H1 (cell line): ENCODE data around the gene PLXNB2. TPM values are rescaled to one million over a fixed set of nuclear protein-coding genes. Genes with fewer than 3 reads are reported as not detected.

Experiments used
- CTCF ChIA-PET: fragments of 300-600 bp; sonication (Branson Sonifier 250); formaldehyde crosslinking; loops from one replicate; lab custom pipeline; 2021; ENCODE audit not compliant: partially characterized antibody; lab: Charles Lee
- POLR2A ChIA-PET: fragments of 300-600 bp; sonication (Branson Sonifier 250); formaldehyde crosslinking; loops from one replicate; lab custom pipeline; 2021; ENCODE audit warnings: inconsistent platforms; ENCODE audit not compliant: partially characterized antibody; lab: Charles Lee
- DNase-seq, 2 experiments: peaks; one replicate each; pipeline versions ENCODE4 v3.0.0 to v3.0.0-alpha.2; 2010 to 2022; ENCODE audit warnings: low spot score in 2 of 2, low read depth in 1 of 2, mixed read lengths in 1 of 2
- FAIRE-seq: peaks from 2 replicates; lab custom pipeline; 2011; peaks lifted over from hg19 to GRCh38; lab: Jason Lieb, UNC
- H2AFZ ChIP-seq: 2 replicates; pipeline ENCODE4 v1.8.1; 2012; ENCODE audit warnings: low read length, inconsistent platforms
- H2AK5ac ChIP-seq: 2 replicates; pipeline ENCODE4 v1.6.1; 2013; ENCODE audit warnings: low read depth, low read length
- H2BK120ac ChIP-seq: replicated peaks from 2 replicates; pipeline ENCODE3; 2013; ENCODE audit warnings: low read depth, low read length, inconsistent platforms
- H2BK12ac ChIP-seq: 2 replicates; pipeline ENCODE4 v1.6.1; 2013; ENCODE audit warnings: low read depth, low read length
- H2BK15ac ChIP-seq: 2 replicates; pipeline ENCODE4 v1.6.1; 2013; ENCODE audit warnings: low read length
- H2BK20ac ChIP-seq: 2 replicates; pipeline ENCODE4 v1.6.1; 2013; ENCODE audit warnings: low read length
- H2BK5ac ChIP-seq: 2 replicates; pipeline ENCODE4 v1.6.1; 2013; ENCODE audit warnings: low read depth, low read length
- H3K14ac ChIP-seq: 2 replicates; pipeline ENCODE4 v1.6.1; 2013; ENCODE audit warnings: inconsistent platforms; ENCODE audit not compliant: insufficient read length
- H3K18ac ChIP-seq: 2 replicates; pipeline ENCODE4 v1.6.1; 2013; ENCODE audit warnings: low read length; ENCODE audit errors: extremely low read depth
- H3K23ac ChIP-seq: 2 replicates; pipeline ENCODE4 v1.6.1; 2013; ENCODE audit warnings: inconsistent platforms; ENCODE audit not compliant: insufficient read length
- H3K23me2 ChIP-seq: 2 replicates; pipeline ENCODE4 v1.6.1; 2013; ENCODE audit warnings: low read depth, low read length
- H3K27ac ChIP-seq: 2 replicates; pipeline ENCODE4 v1.6.1; 2011; ENCODE audit warnings: low read depth, low read length, inconsistent platforms
- H3K27me3 ChIP-seq, 4 experiments: replicated peaks in 1 of 4; 1 replicate in 1 of 4; 2 replicates in 3 of 4; pipeline versions ENCODE4 v1.6.1 to v1.8.1; 2011 to 2013; ENCODE audit warnings: low read length in 3 of 4, mild to moderate bottlenecking in 3 of 4, inconsistent platforms in 2 of 4, mixed read lengths in 2 of 4, moderate library complexity in 1 of 4; ENCODE audit not compliant: control insufficient read depth in 3 of 4, insufficient read depth in 3 of 4; ENCODE audit errors: extremely low read depth in 1 of 4
- H3K36me3 ChIP-seq, 4 experiments: 2 replicates each; pipeline versions ENCODE4 v1.6.1 to v1.8.1; 2011 to 2013; ENCODE audit warnings: mild to moderate bottlenecking in 4 of 4, low read length in 3 of 4, moderate library complexity in 2 of 4, control low read depth in 1 of 4, inconsistent platforms in 1 of 4; ENCODE audit not compliant: insufficient read depth in 4 of 4, control insufficient read depth in 2 of 4
- H3K4ac ChIP-seq: replicated peaks from 2 replicates; pipeline ENCODE3; 2013; ENCODE audit warnings: low read length, low read depth, mixed read lengths, inconsistent platforms; ENCODE audit not compliant: insufficient read length
- H3K4me1 ChIP-seq, 4 experiments: replicated peaks in 1 of 4; 1 replicate in 1 of 4; 2 replicates in 3 of 4; pipeline versions ENCODE4 v1.6.1 to v1.8.1; 2011 to 2013; ENCODE audit warnings: low read length in 3 of 4, inconsistent platforms in 2 of 4, mixed read lengths in 1 of 4; ENCODE audit not compliant: insufficient read depth in 4 of 4, control insufficient read depth in 3 of 4
- H3K4me2 ChIP-seq, 2 experiments: 2 replicates each; pipeline versions ENCODE4 v1.6.1 to v1.8.1; 2011 to 2013; ENCODE audit warnings: low read depth in 2 of 2, low read length in 2 of 2, control low read depth in 1 of 2, inconsistent platforms in 1 of 2, mild to moderate bottlenecking in 1 of 2; ENCODE audit not compliant: insufficient read depth in 1 of 2
- H3K4me3 ChIP-seq, 4 experiments: fragments of 200-600, 300-600 bp in 1 of 4; sonication (generic), shearing (Covaris generic), sonication (Bioruptor Twin) in 1 of 4; 2 replicates each; pipeline versions ENCODE4 v1.5.1 to v1.8.1; 2011 to 2016; ENCODE audit warnings: low read length in 4 of 4, low read depth in 3 of 4, control low read depth in 2 of 4, inconsistent platforms in 2 of 4, mild to moderate bottlenecking in 2 of 4, mixed read lengths in 1 of 4, moderate library complexity in 1 of 4; ENCODE audit not compliant: insufficient read depth in 2 of 4; ENCODE audit errors: extremely low read depth in 1 of 4
- H3K56ac ChIP-seq: replicated peaks from 2 replicates; pipeline ENCODE3; 2013; ENCODE audit warnings: low read depth, mild to moderate bottlenecking, mixed read lengths, low read length, inconsistent platforms; ENCODE audit not compliant: insufficient read length
- H3K79me1 ChIP-seq: 2 replicates; pipeline ENCODE4 v1.6.1; 2013; ENCODE audit warnings: low read depth, low read length, control low read depth
- H3K79me2 ChIP-seq, 2 experiments: 2 replicates each; pipeline versions ENCODE4 v1.6.1 to v1.8.1; 2012 to 2013; ENCODE audit warnings: low read length in 2 of 2, mild to moderate bottlenecking in 2 of 2, inconsistent platforms in 1 of 2; ENCODE audit not compliant: insufficient read depth in 2 of 2, control insufficient read depth in 1 of 2
- H3K9ac ChIP-seq, 4 experiments: replicated peaks in 1 of 4; 1 replicate in 1 of 4; 2 replicates in 3 of 4; pipeline versions ENCODE4 v1.6.1 to v1.8.1; 2011 to 2013; ENCODE audit warnings: low read depth in 3 of 4, low read length in 3 of 4, control low read depth in 2 of 4, mild to moderate bottlenecking in 2 of 4, moderate library complexity in 2 of 4, inconsistent platforms in 1 of 4; ENCODE audit errors: extremely low read depth in 1 of 4
- H3K9me3 ChIP-seq, 2 experiments: 2 replicates each; pipeline versions ENCODE4 v1.6.1 to v1.8.1; 2012 to 2013; ENCODE audit warnings: mild to moderate bottlenecking in 2 of 2, moderate library complexity in 2 of 2, control low read depth in 1 of 2, inconsistent platforms in 1 of 2, low read depth in 1 of 2, low read length in 1 of 2, mixed read lengths in 1 of 2; ENCODE audit not compliant: insufficient read depth in 2 of 2
- H4K20me1 ChIP-seq, 2 experiments: replicated peaks in 1 of 2; 2 replicates each; pipeline versions ENCODE3 to v1.8.1; 2011 to 2013; ENCODE audit warnings: inconsistent platforms in 2 of 2, low read length in 2 of 2, mild to moderate bottlenecking in 1 of 2; ENCODE audit not compliant: insufficient read depth in 2 of 2, control insufficient read depth in 1 of 2
- H4K5ac ChIP-seq: 2 replicates; pipeline ENCODE4 v1.6.1; 2013; ENCODE audit warnings: low read length, low read depth, mixed read lengths, inconsistent platforms; ENCODE audit not compliant: insufficient read length
- H4K8ac ChIP-seq: 2 replicates; pipeline ENCODE4 v1.8.0; 2013; ENCODE audit warnings: mild to moderate bottlenecking, moderate library complexity, low read length, inconsistent platforms; ENCODE audit not compliant: insufficient read depth; ENCODE audit errors: extremely low read depth
- H4K91ac ChIP-seq: replicated peaks from 2 replicates; pipeline ENCODE3; 2013; ENCODE audit warnings: low read length, mixed read lengths, inconsistent platforms; ENCODE audit not compliant: insufficient read length
- BRCA1 ChIP-seq: IDR thresholded peaks from 2 replicates; pipeline ENCODE4 v1.6.1; 2012; ENCODE audit warnings: low read depth, low read length, improper control_type of control experiment
- CHD1 ChIP-seq: IDR thresholded peaks from 2 replicates; pipeline ENCODE4 v1.6.1; 2012; ENCODE audit warnings: low read depth, low read length, improper control_type of control experiment
- EZH2 ChIP-seq: fragments of 200-600 bp; sonication (generic); IDR thresholded peaks from 2 replicates; pipeline ENCODE4 v1.7.1; 2012; ENCODE audit warnings: low read depth, mild to moderate bottlenecking, moderate library complexity, low read length, inconsistent platforms; ENCODE audit not compliant: severe bottlenecking
- KDM5A ChIP-seq: fragments of 200-600 bp; IDR thresholded peaks from 2 replicates; pipeline ENCODE4 v1.7.1; 2012; ENCODE audit warnings: mild to moderate bottlenecking, low read length, inconsistent platforms, mixed read lengths
- POU5F1 ChIP-seq: IDR thresholded peaks from 2 replicates; pipeline ENCODE4 v1.6.1; 2011; ENCODE audit warnings: low read depth, mild to moderate bottlenecking, low read length, moderate library complexity
- RBBP5 ChIP-seq: IDR thresholded peaks from 2 replicates; pipeline ENCODE4 v1.7.1; 2012; ENCODE audit warnings: low read depth, mild to moderate bottlenecking, inconsistent platforms, low read length, moderate library complexity, borderline replicate concordance
- RNF2 ChIP-seq: fragments of 200-900, 300-1000 bp; sonication (generic); IDR thresholded peaks from 2 replicates; pipeline ENCODE4 v1.7.1; 2016; ENCODE audit warnings: borderline replicate concordance, low read depth, mild to moderate bottlenecking, antibody characterized with exemption, low read length; ENCODE audit not compliant: poor library complexity, severe bottlenecking; ENCODE audit errors: missing control alignments
- RXRA ChIP-seq: IDR thresholded peaks from 2 replicates; pipeline ENCODE4 v1.6.1; 2011; ENCODE audit warnings: low read depth, mild to moderate bottlenecking, low read length, moderate library complexity; ENCODE audit not compliant: insufficient read depth
- TBP ChIP-seq: IDR thresholded peaks from 2 replicates; pipeline ENCODE4 v1.6.1; 2011; ENCODE audit warnings: low read depth, low read length, improper control_type of control experiment
- ZNF274 ChIP-seq: IDR thresholded peaks from 2 replicates; pipeline ENCODE4 v1.7.0; 2012; ENCODE audit warnings: low read length, borderline replicate concordance; ENCODE audit errors: extremely low read depth
- WGBS, 2 experiments: shearing (Covaris generic) in 1 of 2; methylation state at CpG; one replicate each; pipeline versions ENCODE4 v1.1.6 to v1.1.7; 2013 to 2015; ENCODE audit warnings: low lambda C conversion rate in 2 of 2, mixed read lengths in 2 of 2, inconsistent platforms in 1 of 2, low coverage in 1 of 2, missing lambda C conversion rate in 1 of 2; ENCODE audit not compliant: insufficient replicate concordance in 2 of 2, insufficient coverage in 1 of 2, insufficient read length in 1 of 2; ENCODE audit errors: extremely low coverage in 1 of 2, missing lambda C conversion rate in 1 of 2; 5-methylcytosine and 5-hydroxymethylcytosine counted together
- polyA plus RNA-seq, 7 experiments: library from polyadenylated mRNA; depleted of rRNA in 3 of 7; stranded (reverse) in 5 of 7; unstranded in 2 of 7; fragments of >200 nt in 5 of 7; fragments of 200-250 nt in 2 of 7; gene quantifications; 1 replicate in 5 of 7; 2 replicates in 1 of 7; 4 replicates in 1 of 7; pipeline versions ENCODE4 v1.2.1 to v1.2.3, GENCODE V29; 2011 to 2013; ENCODE audit warnings: missing spikeins in 2 of 7, mixed read lengths in 2 of 7
- total RNA-seq: library from RNA; stranded (reverse); fragmentation: NEBNext Ultra II Directional; extraction: Animal tissue kit (Norgen Biotek cat#: 25700); gene quantifications from 2 replicates; pipeline ENCODE4 v1.2.1, GENCODE V29; 2021

Gene PLXNB2
- total and polyA plus RNA-seq, 2 of the 8 experiments (the other 6 are each of a cell fraction or from before 2014, with no cell fraction given), result 58.3 to 92.8 TPM

DNA sequence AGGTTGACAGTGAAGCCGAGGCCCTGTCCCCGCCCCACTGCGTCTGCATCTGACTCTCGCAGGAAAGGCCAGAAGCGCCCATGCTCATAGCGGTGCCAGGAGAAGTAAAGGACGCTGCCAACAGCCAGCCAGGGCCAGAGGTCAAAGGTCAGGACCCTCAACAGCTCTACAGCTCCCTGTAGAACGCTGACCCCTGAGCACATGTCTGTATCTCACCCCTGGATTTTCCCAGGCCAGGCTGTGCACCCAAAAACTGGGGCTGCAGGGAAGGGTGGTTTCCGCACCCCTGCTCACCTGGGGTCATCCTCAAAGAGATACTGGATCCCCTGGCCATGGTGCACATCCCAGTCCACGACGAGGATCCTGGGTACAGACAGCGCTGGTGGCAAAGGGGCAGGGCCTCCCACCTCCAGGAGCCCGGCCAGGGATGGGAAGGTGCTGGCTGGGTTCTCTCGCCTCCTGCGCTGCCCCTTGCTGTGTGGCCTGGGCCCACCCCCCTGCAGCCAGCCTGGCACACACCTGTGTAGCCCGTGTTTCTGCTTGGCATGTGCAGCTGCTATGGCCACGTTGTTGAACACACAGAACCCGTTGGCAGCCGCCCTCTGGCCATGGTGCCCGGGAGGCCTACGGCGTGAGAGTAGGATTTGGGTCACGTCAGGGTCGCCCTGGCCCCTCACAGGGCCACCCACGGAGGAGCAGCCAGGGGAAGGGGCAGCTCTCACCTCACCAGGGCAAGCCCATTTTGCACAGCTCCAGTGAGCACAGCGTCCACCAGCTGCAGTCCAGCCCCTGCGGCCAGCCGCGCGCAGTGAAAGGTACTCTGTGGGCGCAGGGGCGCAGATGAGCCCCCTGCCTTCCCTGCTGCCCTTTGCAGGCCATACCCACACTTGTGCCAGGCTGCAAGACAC, 57.9 kb downstream of the PLXNB2 start:
- CTCF ChIA-PET, result interaction anchor here (0.6 to 3.7 kb wide), 12 partner anchors 8 to 320 kb away, joined by 3 to 30 read pairs (median 3); no protein-coding TSS in a partner anchor
- peak overlapping the region in 1 of 4 experiments; percentile 80; a peak in 1 of 8 replicates for H3K4me3 ChIP-seq
- TF ChIP-seq ZNF274 (no peak), TBP (no peak), EZH2 (no peak), RNF2 (no peak), RXRA (no peak), POU5F1 (no peak), KDM5A (no peak), CHD1 (no peak), RBBP5 (no peak), BRCA1 (no peak)

More for the DNA sequence above, 57.9 kb downstream of the PLXNB2 start:
- Histone ChIP-seq H4K20me1 (peaks cover 0 to 16% of the 10 kb centered on the region in 2 experiments), H2AFZ (no peak overlapping the region), H2BK5ac (no peak overlapping the region), H2BK15ac (0 out of 2 replicates have a peak overlapping the region, but pooled peaks have one; percentile 9), H3K23ac (no peak overlapping the region), H2AK5ac (no peak overlapping the region), H3K4me1 (peaks cover 0 to 20% (median 16%) of the 10 kb centered on the region in 4 experiments; a peak in 6 of 7 replicates), H3K9me3 (no peaks in the 10 kb centered on the region), H3K14ac (no peak overlapping the region), H2BK12ac (no peak overlapping the region), H4K5ac (no peak overlapping the region), H2BK20ac (no peak overlapping the region), H4K91ac (no peak overlapping the region), H3K23me2 (peaks cover 18% of the 10 kb centered on the region), H3K4me2 (peak overlapping the region; percentile 68 to 99), H4K8ac (no peak overlapping the region; the same call in 1 of the 2 replicates), H3K36me3 (no peaks in the 10 kb centered on the region), H3K18ac (no peak overlapping the region), H2BK120ac (no peak overlapping the region), H3K4ac (no peak overlapping the region), H3K27ac (no peak overlapping the region), H3K79me1 (peaks cover 6% of the 10 kb centered on the region; the same call in 1 of the 2 replicates), H3K56ac (no peak overlapping the region), H3K9ac (peak overlapping the region in 2 of 4 experiments; percentile 14 to 42; a peak in 2 of 7 replicates), H3K27me3 (no peaks in the 10 kb centered on the region), H3K79me2 (0 out of 4 replicates have a peak, but pooled peaks cover 0 to 3% of the 10 kb centered on the region in 2 experiments)
- POLR2A ChIA-PET, result interaction anchor here (1.0 to 2.6 kb wide), 2 partner anchors 7 to 23 kb away, joined by 4 to 6 read pairs; no protein-coding TSS in a partner anchor
- DNase-seq (no peak), FAIRE-seq (no peak)
- 88% methylated on average over 28 of the region's 32 CpGs; no CpG with 5 or more reads in 1 of the 2 experiments for WGBS, 2 experiments
